Pancreas (tissue), 10 donors: Measurements from ENCODE around the gene SYMPK. TPM values are rescaled to one million over a fixed set of nuclear protein-coding genes. Genes with fewer than 3 reads are reported as not detected.

Experiments
- ATAC-seq, 4 donors: fragments of 200-7000 bp; cut with Tn5 transposase; one replicate each; pipeline versions ENCODE4 v1.8.0 to v1.9.1; 2020; ENCODE audit warnings: mild to moderate bottlenecking in 4 of 4, moderate library complexity in 4 of 4
- DNase-seq, 6 donors: peaks; one replicate each; pipeline ENCODE4 v3.0.0-alpha.2; 2020
- FAIRE-seq: peaks from 2 replicates; lab custom pipeline; 2012; peaks lifted over from hg19 to GRCh38; lab: Jason Lieb, UNC
- H3K27ac ChIP-seq, 4 donors: fragments of 200-600 bp; sonication (generic); 1 replicate in 3 of 4; 2 replicates in 1 of 4; pipeline versions ENCODE4 v1.5.0 to v1.8.0; 2020
- H3K27me3 ChIP-seq, 4 donors: fragments of 200-600 bp; one replicate each; pipeline ENCODE4 v1.8.0; 2021
- H3K36me3 ChIP-seq, 3 donors: fragments of 200-600 bp; sonication (generic) in 1 of 3; one replicate each; pipeline versions ENCODE4 v1.5.0 to v1.8.0; 2020 to 2021
- H3K4me1 ChIP-seq, 3 donors: fragments of 200-600 bp; one replicate each; pipeline ENCODE4 v1.8.0; 2021
- H3K4me3 ChIP-seq, 4 donors: fragments of 200-600 bp; sonication (generic) in 2 of 4; one replicate each; pipeline versions ENCODE4 v1.5.0 to v1.8.0; 2020 to 2021
- H3K9me3 ChIP-seq, 4 donors: fragments of 200-600 bp; one replicate each; pipeline ENCODE4 v1.8.0; 2021
- CTCF ChIP-seq, 4 donors: fragments of 200-600 bp; sonication (generic) in 3 of 4; IDR thresholded peaks; one replicate each; pipeline versions ENCODE4 v1.5.0 to v1.8.0; 2021; ENCODE audit warnings: antibody characterized with exemption in 4 of 4
- WGBS, 2 donors: extraction: QIAGEN DNeasy Blood & Tissue Kit; methylation state at CpG; one replicate each; pipeline ENCODE4 v1.1.7; 2013; 5-methylcytosine and 5-hydroxymethylcytosine counted together
- intact Hi-C, 3 donors: fragments of 100-400 bp; cut with DNase I; formaldehyde crosslinking; loops; one replicate each; pipeline versions ENCODE4 v1.11.1 to v1.14.2; 2022
- polyA plus RNA-seq, 2 donors: library from polyadenylated mRNA; stranded (reverse); fragments of 200-250 nt; gene quantifications; one replicate each; pipeline ENCODE4 v1.2.3, GENCODE V29; 2013
- total RNA-seq, 6 donors: library from RNA; stranded (reverse); fragmentation: NEBNext Ultra II Directional in 4 of 6; extraction: Animal tissue kit (Norgen Biotek cat#: 25700) in 4 of 6; gene quantifications; one replicate each; pipeline versions ENCODE4 v1.2.1 to v1.2.4, GENCODE V29; 2021 to 2023
- donor health status: healthy with polysubstance abuse.
- donor health status: DM: no; HTN: no; CAD: no; lungs with moderate emphysema.
- donor health status: DM: no; HTN: no; CAD: no.
- donor health status: control.
- donor health status: control.
- donor health status: Bipolar disorder and iron deficiency.
- donor health status: DM: yes; HTN: yes; CAD: no.
- donor health status: DM: no; HTN: no; CAD: no.
- donor health status: DM: no; HTN: no; CAD: no.
- donor health status: DM: yes; HTN: yes; CAD: no.

Gene SYMPK
- total RNA-seq = 10 to 100 TPM; 25.7 to 44.7 (median 28.5) TPM
- 100 to 1,000 TPM; 133 to 142 TPM for polyA plus RNA-seq

DNA sequence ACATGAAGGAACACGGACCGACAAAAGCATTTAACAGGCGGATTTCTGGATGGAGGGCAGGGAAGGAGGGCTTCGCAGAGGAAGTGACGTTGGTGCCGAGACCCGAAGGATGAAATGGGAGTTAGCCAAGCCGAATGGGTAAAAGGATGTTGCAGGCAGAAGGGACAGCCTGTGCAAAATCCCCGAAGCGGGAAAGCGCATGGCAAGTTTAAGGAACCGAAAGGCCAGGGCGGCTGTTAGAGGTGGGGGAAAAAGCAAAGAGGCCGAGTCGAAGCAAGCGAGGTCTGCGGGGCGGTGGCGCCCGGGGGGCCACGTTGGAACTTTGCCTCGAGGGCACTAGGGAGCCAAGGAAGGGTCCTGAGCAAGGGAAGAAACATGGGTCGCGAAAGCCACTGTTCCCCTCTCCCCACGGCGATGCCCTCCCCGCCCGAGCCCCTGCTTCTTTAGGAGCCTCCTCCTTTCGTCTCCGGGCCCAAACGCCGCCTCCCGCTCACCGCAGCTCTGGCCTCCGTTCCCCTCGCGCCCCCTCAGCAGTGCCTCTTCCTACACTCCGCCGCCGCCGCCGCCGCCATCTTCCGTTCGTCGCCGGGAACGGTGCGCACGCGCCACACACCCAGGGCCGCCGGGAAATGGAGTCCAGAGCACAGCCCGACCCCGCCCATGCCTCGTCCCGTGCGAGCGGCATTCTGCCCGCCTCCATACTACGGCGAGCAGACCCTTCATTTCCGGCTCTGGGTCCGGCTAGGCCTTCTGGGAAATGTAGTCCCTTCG lies at the start of gene SYMPK:
Gene SYMPK (minus strand): TSS at position 584 of the 771 bp plus-strand sequence. CDS start 8,652 bp downstream, outside the sequence.
- H3K27me3 ChIP-seq = no peaks in the 10 kb centered on the region
- peak within 1 kb of the TSS; percentile 88 to 94 (median 92) for H3K4me3 ChIP-seq
- H3K36me3 ChIP-seq = no peaks in the 10 kb centered on the region
- DNase-seq (peak; percentile 97 to 100 (median 99)), ATAC-seq (peak; percentile 86 to 93 (median 88)), FAIRE-seq (peak; percentile 90)
- no peak for TF ChIP-seq CTCF (IDR thresholded peaks at IDR 0.05)
- H3K27ac ChIP-seq = peak within 1 kb of the TSS; percentile 59 to 91 (median 80)
- no peaks in the 10 kb centered on the region for H3K9me3 ChIP-seq
- peaks cover 0 to 15% (median 7%) of the 10 kb centered on the region in 3 donors for H3K4me1 ChIP-seq
- WGBS, 2 donors = 0 to 1% methylated on average over 57 to 65 of the region's 65 CpGs
- intact Hi-C loops = no loop called here

DNA sequence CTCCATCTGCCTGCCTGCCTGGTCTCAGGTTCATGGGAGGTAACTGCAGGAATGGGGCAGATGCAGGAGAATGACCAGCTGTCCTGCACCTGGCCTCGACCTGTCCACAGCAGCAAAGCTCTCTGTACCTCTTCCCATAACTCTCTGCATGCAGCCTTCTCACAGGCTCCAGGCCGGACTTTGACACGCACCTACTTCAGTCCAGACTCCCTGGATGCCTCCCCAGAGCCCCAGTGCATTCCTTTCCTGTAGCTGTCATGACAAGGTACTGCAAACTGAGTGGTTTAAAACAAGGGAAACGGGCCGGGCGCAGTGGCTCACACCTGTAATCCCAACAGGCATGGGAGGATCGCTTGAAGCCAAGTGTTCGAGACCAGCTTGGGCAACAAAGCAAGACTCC lies 48.3 kb upstream of the SYMPK start:
- no peak for TF ChIP-seq CTCF (IDR thresholded peaks at IDR 0.05)
- Histone ChIP-seq H3K9me3 (no peaks in the 10 kb centered on the region), H3K27ac (no peak overlapping the region), H3K27me3 (no peaks in the 10 kb centered on the region), H3K4me3 (no peak overlapping the region), H3K4me1 (no peaks in the 10 kb centered on the region), H3K36me3 (no peaks in the 10 kb centered on the region)
- FAIRE-seq = no peak
- WGBS, 2 donors = 51 to 58% methylated on average over 8 of the region's 8 CpGs
- intact Hi-C loops = no loop called here
- ATAC-seq = no peak
- no peak for DNase-seq

DNA sequence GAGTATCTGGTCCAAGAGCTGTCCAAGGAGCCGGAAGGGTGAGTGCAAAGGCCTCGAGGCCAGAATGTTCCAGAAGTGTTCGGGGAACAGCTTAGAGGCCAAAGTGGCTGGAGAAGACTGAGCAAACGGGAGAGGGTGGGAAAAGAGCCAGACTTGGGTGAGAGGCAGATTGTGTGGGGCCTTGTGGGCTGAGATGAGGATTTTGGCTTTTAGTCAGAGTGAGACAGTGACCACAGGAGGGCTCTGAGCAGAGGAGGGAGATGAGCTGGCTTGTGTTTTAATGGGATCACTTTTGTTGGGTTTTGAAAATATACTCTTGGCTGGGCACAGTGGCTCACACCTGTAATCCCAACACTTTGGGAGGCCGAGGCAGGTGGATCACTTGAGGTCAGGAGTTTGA lies 46.0 kb upstream of the SYMPK start:
- Histone ChIP-seq H3K36me3 (no peaks in the 10 kb centered on the region), H3K9me3 (no peaks in the 10 kb centered on the region), H3K4me3 (no peak overlapping the region), H3K27ac (no peak overlapping the region), H3K4me1 (no peaks in the 10 kb centered on the region), H3K27me3 (no peaks in the 10 kb centered on the region)
- intact Hi-C loops = no loop called here
- FAIRE-seq = no peak
- no peak for TF ChIP-seq CTCF (IDR thresholded peaks at IDR 0.05)
- DNase-seq = no peak
- no peak for ATAC-seq
- 70 to 83% methylated on average over 5 of the region's 5 CpGs for WGBS, 2 donors

GRCh38 chr19:45906221-45906620 lies 43.3 kb upstream of the SYMPK start:
- Histone ChIP-seq H3K4me3 (no peak overlapping the region), H3K9me3 (no peaks in the 10 kb centered on the region), H3K27ac (no peak overlapping the region), H3K4me1 (peaks cover 0 to 7% (median 2%) of the 10 kb centered on the region in 3 donors), H3K27me3 (no peaks in the 10 kb centered on the region), H3K36me3 (no peaks in the 10 kb centered on the region)
- 83 to 87% methylated on average over 3 of the region's 3 CpGs for WGBS, 2 donors
- FAIRE-seq = no peak
- intact Hi-C loops = no loop called here
- DNase-seq = no peak
- TF ChIP-seq CTCF (IDR thresholded peaks at IDR 0.05) = no peak
- ATAC-seq = no peak

DNA sequence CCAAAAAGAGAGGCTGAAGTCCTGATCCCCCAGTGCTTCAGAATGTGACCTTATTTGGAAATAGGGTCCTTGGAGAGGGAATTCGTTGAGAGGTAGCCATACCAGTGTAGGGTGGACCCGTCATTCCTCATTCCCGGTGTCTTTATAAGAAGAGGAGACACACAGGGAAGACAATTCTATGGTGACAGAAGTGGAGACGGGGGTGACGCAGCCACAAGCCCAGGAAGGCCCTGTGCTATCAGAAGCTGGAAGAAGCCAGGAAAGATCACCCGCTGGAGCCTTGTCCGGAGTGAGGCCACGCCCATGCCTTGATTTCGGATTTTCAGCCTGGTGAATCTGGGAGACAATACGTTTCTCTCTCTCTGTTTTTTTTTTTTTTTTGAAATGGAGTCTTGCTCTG lies 42.1 kb upstream of the SYMPK start:
- Histone ChIP-seq H3K27me3 (no peaks in the 10 kb centered on the region), H3K4me1 (peaks cover 6 to 20% (median 14%) of the 10 kb centered on the region in 3 donors), H3K4me3 (no peak overlapping the region), H3K9me3 (no peaks in the 10 kb centered on the region), H3K27ac (no peak overlapping the region), H3K36me3 (no peaks in the 10 kb centered on the region)
- 69 to 79% methylated on average over 10 of the region's 10 CpGs for WGBS, 2 donors
- ATAC-seq (no peak), FAIRE-seq (no peak), DNase-seq (no peak)
- intact Hi-C loops = no loop called here
- no peak for TF ChIP-seq CTCF (IDR thresholded peaks at IDR 0.05)
